ENCODE data around the gene PDGFC. TPM values are rescaled to one million over a fixed set of nuclear protein-coding genes. Genes with fewer than 3 reads are reported as not detected.
A peak's percentile ranks its signal among the peaks of the same experiment; 100 is the strongest.

Gene PDGFC
- total RNA-seq, 1 experiment from 2014 or later = 9.8 TPM

DNA sequence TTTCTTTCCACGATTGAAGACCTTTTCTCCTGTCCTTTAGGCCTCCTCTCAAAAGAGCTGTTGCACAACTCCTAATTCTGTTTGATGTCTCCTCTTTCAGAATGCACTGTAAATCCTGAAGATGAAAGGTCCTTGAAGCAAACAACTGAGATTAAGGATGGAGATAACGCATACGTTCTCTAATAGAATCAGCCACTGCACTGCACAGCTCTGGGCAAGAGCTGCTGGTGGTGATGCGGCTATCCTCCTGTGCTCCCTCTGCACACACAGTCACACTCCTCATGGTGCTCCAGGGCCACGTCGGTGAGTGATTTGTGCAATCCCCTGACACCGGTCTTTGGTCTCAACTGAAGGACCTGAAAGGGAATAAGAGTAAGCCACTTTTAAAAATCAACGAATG, 208.7 kb downstream of the PDGFC start:
- no peaks in the 10 kb centered on the region for H3K9me3 ChIP-seq (ENCODE audit: control insufficient read depth in 1 of 2, insufficient read depth in 1 of 2, low read depth in 1 of 2, low read length in 2 of 2)
- intact Hi-C loops (cut with micrococcal nuclease) = no loop called here
- no peaks in the 10 kb centered on the region for H3K9me2 ChIP-seq (ENCODE audit: insufficient read depth)
- no peak overlapping the region for H3K4me2 ChIP-seq (ENCODE audit: low read length)
- POLR2A ChIA-PET = no interaction called here
- H3K27ac ChIP-seq (ENCODE audit: low read depth, low read length) = peak overlapping the region; percentile 44; the same call in 1 of the 2 replicates
- H3K4me3 ChIP-seq (replicated peaks in 1 of 2; ENCODE audit: low read depth in 1 of 2, low read length in 2 of 2) = no peak overlapping the region
- no peak for DNase-seq (ENCODE audit: low read depth, low spot score)
- no peaks in the 10 kb centered on the region for H3K36me3 ChIP-seq (ENCODE audit: control insufficient read depth in 1 of 2, insufficient read depth in 2 of 2, low read length in 2 of 2)
- BruUV-seq (replicated peaks) = no TSS peak
- H3K27me3 ChIP-seq (ENCODE audit: insufficient read depth, low read length) = no peaks in the 10 kb centered on the region
- H3K79me2 ChIP-seq (ENCODE audit: insufficient read depth, low read length) = no peaks in the 10 kb centered on the region
- no peak overlapping the region for H2AFZ ChIP-seq (ENCODE audit: low read depth, low read length, poor library complexity, severe bottlenecking)
- H3K9ac ChIP-seq (ENCODE audit: low read length) = no peak overlapping the region
- RAD21 ChIA-PET (ENCODE audit: low non-redundant PET in 1 of 2, low total read pairs in 2 of 2, uncharacterized antibody in 2 of 2, unreplicated experiment in 2 of 2) = no interaction called here
- ATAC-seq = no peak
- TF ChIP-seq SP1 (IDR thresholded peaks at IDR 0.05; ENCODE audit: low read depth) (no peak), TCF7L2 (IDR thresholded peaks at IDR 0.05; ENCODE audit: borderline replicate concordance, extremely low read depth, insufficient read depth, insufficient read length) (peak; percentile 37)
- peaks cover 0 to 8% of the 10 kb centered on the region in 2 experiments; a peak in 3 of 4 replicates for H3K4me1 ChIP-seq (ENCODE audit: control insufficient read depth in 1 of 2, insufficient read depth in 2 of 2, low read length in 2 of 2)
- CTCF ChIA-PET = no interaction called here
- no peaks in the 10 kb centered on the region for H4K20me1 ChIP-seq (ENCODE audit: insufficient read depth)

- POLR2A ChIA-PET = no interaction called here
- no peak overlapping the region for H3K27ac ChIP-seq (ENCODE audit: low read depth, low read length)
- intact Hi-C loops (cut with micrococcal nuclease) = no loop called here
- H3K9me2 ChIP-seq (ENCODE audit: insufficient read depth) = no peaks in the 10 kb centered on the region
- H3K4me2 ChIP-seq (ENCODE audit: low read length) = no peak overlapping the region
- no peaks in the 10 kb centered on the region for H3K27me3 ChIP-seq (ENCODE audit: insufficient read depth, low read length)
- no peaks in the 10 kb centered on the region for H3K36me3 ChIP-seq (ENCODE audit: control insufficient read depth in 1 of 2, insufficient read depth in 2 of 2, low read length in 2 of 2)
- no peak for TF ChIP-seq ZNF274 (IDR thresholded peaks at IDR 0.05; ENCODE audit: low read depth, low read length)
- TF ChIP-seq ELF1 (IDR thresholded peaks at IDR 0.05; ENCODE audit: borderline replicate concordance, low read depth) = no peak
- TF ChIP-seq POLR2AphosphoS5 (IDR thresholded peaks at IDR 0.05; ENCODE audit: low read depth, low read length) = no peak
- TF ChIP-seq RAD21 (IDR thresholded peaks at IDR 0.05; ENCODE audit: low read depth) = no peak
- TF ChIP-seq EZH2phosphoT487 (IDR thresholded peaks at IDR 0.05; ENCODE audit: borderline replicate concordance) = no peak
- TF ChIP-seq, protein P1, sequence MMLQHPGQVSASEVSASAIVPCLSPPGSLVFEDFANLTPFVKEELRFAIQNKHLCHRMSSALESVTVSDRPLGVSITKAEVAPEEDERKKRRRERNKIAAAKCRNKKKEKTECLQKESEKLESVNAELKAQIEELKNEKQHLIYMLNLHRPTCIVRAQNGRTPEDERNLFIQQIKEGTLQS (IDR thresholded peaks at IDR 0.05) = no peak
- TF ChIP-seq SRF (IDR thresholded peaks at IDR 0.05; ENCODE audit: low read depth) = no peak
- no peak for TF ChIP-seq FOSL1 (IDR thresholded peaks at IDR 0.05; ENCODE audit: low read depth)
- TF ChIP-seq, protein P2, sequence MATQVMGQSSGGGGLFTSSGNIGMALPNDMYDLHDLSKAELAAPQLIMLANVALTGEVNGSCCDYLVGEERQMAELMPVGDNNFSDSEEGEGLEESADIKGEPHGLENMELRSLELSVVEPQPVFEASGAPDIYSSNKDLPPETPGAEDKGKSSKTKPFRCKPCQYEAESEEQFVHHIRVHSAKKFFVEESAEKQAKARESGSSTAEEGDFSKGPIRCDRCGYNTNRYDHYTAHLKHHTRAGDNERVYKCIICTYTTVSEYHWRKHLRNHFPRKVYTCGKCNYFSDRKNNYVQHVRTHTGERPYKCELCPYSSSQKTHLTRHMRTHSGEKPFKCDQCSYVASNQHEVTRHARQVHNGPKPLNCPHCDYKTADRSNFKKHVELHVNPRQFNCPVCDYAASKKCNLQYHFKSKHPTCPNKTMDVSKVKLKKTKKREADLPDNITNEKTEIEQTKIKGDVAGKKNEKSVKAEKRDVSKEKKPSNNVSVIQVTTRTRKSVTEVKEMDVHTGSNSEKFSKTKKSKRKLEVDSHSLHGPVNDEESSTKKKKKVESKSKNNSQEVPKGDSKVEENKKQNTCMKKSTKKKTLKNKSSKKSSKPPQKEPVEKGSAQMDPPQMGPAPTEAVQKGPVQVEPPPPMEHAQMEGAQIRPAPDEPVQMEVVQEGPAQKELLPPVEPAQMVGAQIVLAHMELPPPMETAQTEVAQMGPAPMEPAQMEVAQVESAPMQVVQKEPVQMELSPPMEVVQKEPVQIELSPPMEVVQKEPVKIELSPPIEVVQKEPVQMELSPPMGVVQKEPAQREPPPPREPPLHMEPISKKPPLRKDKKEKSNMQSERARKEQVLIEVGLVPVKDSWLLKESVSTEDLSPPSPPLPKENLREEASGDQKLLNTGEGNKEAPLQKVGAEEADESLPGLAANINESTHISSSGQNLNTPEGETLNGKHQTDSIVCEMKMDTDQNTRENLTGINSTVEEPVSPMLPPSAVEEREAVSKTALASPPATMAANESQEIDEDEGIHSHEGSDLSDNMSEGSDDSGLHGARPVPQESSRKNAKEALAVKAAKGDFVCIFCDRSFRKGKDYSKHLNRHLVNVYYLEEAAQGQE (IDR thresholded peaks at IDR 0.05; ENCODE audit: low read depth) = no peak
- TF ChIP-seq CBX3 (IDR thresholded peaks at IDR 0.05; ENCODE audit: low read depth) = no peak
- CTCF ChIA-PET = no interaction called here
- no peak overlapping the region for H3K4me3 ChIP-seq (replicated peaks in 1 of 2; ENCODE audit: low read depth in 1 of 2, low read length in 2 of 2)
- no peaks in the 10 kb centered on the region for H3K79me2 ChIP-seq (ENCODE audit: insufficient read depth, low read length)
- RAD21 ChIA-PET (ENCODE audit: low non-redundant PET in 1 of 2, low total read pairs in 2 of 2, uncharacterized antibody in 2 of 2, unreplicated experiment in 2 of 2) = no interaction called here
- H3K4me1 ChIP-seq (ENCODE audit: control insufficient read depth in 1 of 2, insufficient read depth in 2 of 2, low read length in 2 of 2) = peaks cover 0 to 6% of the 10 kb centered on the region in 2 experiments; a peak in 2 of 4 replicates
- ATAC-seq (no peak), DNase-seq (ENCODE audit: low read depth, low spot score) (no peak)
- H3K9me3 ChIP-seq (ENCODE audit: control insufficient read depth in 1 of 2, insufficient read depth in 1 of 2, low read depth in 1 of 2, low read length in 2 of 2) = no peaks in the 10 kb centered on the region
- BruUV-seq (replicated peaks) = no TSS peak
- no peak overlapping the region for H3K9ac ChIP-seq (ENCODE audit: low read length)
- H2AFZ ChIP-seq (ENCODE audit: low read depth, low read length, poor library complexity, severe bottlenecking) = no peak overlapping the region
- H4K20me1 ChIP-seq (ENCODE audit: insufficient read depth) = no peaks in the 10 kb centered on the region
Measured at GRCh38 chr4:156756118-156756517, 215.5 kb downstream of the PDGFC start.
